GM19467 (cell line): ENCODE measurements around the gene DPP9.

ENCODE experiments used
- ATAC-seq: cut with Tn5 transposase; IDR thresholded peaks from one replicate; pipeline ENCODE4 v1.9.1; 2021; ENCODE audit warnings: mild to moderate bottlenecking, moderate library complexity; ENCODE audit not compliant: unreplicated experiment

The DPP9 gene

DNA sequence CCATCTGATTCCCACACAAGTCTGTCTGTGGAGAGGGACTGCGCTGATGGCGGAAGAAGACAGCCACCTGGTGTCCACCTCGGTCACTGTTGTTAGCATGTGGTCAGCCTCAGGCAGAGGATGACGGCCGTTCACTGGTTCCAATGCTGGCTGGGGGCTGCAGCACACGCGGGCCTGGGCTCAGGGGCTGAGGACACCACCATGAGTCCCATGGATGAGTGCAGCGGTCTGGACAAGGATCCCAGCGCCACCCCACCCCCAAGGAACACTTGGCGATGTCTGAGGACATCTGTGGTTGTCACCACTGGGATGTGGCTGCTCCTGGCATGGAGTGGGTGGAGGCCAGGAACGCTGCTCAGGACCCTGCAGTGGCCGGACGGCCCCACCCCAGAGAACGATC, 10.9 kb downstream of the DPP9 start:
- ATAC-seq = no peak

DNA sequence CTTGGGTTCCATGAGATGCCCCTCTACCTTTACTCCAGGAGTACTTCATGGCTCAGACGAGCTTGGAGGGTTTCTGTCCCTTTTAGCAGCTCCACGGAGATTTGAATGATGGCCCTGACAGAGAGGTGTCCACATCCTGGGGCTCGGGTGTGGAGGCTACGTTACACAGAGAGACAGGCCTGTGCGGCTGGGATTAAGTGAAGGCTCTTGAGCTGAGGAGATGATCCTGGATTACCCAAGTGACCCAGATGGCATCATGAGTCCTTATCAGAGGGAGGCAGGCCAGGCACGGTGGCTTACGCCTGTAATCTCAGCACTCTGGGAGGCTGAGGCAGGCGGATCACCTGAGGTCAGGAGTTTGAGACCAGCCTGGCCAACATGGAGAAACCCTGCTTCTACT, 12.4 kb downstream of the DPP9 start:
- ATAC-seq = no peak

DNA sequence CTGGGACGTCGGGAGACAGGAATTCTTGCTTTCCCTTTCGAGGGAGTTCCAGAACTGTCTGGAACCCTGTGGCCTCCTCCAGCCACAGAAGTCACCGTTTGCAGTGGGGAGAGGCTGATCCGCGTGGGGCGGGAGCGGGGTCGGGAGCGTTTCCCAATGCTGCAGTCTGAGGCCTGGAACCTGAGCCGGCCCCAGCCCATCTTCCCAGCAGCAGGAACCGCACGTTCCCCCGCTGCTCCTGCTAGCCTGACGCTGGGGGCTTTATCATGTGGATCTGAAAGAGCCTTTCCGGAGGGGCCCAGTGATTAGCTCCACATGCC, 13.4 kb downstream of the DPP9 start:
- ATAC-seq = no peak

DNA sequence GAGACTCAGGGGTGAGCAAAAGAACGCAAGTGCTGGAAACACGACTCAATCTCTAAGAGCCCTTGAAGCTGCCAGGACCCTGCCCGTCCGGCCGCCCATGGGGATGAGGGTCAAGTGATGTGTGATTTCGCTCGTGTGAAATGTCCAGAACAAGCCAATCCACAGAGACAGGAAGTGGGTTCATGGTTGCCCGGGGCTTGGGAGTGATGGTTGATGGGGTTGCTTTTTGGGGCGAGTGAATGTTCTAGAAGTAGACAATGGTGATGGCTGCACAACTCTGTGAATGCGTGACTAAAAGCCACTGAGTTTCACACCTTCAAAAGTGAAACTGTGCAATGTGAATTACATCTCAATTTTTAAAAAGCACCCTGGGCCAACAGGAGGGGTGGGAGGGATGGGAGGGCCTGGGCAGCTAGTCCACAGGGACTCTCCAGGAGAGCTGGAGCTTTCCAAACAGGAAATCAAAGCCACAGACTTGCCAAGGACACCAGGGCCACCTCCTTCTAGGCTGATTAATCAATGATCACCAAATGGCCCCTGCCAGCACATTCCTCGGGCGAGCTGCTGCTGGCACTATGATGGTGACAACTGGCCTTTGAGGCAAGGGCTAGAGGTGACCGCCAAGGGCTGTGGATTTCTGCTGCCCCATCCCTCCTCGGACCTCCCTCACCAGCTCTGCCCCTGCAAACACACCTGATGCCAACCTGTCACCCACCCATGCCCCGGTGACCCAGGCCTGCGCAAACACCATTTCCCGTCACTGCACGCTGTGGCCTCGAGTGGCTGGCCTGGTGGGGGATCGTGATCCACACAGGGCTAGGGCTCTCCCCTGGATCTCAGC, 14.0 kb downstream of the DPP9 start:
- ATAC-seq = no peak

DNA sequence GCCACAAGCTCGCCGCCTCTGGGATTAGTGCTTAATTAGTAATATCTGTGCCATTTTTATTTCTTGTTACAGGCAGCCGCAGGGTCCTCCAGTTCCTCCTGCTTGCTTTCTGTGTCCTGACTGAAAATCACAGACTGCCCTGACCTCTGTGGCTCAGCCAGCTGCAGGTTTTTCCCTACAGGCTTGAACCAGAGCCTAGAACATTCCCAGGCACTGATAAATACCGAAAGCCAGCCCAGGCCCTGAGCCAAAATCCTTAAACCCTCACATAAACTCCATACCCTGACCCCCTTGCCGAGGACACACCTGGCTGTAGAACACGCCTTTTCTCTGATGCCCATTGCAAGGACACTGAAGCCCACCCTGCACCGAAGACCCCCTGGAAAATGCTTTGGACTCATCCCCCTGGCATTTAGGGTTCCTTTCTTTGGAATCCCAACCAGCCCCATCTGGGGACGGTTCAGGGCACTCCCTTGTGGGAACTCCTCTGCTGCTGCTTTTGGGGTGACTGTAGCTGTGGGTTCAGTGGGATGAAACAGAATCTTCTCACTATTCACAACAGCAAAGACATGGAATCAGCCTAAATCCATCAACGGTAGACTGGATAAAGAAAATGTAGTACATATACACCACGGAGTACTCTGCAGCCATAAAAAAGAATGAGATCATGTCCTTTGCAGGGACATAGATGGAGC, 15.5 kb downstream of the DPP9 start:
- ATAC-seq = no peak

DNA sequence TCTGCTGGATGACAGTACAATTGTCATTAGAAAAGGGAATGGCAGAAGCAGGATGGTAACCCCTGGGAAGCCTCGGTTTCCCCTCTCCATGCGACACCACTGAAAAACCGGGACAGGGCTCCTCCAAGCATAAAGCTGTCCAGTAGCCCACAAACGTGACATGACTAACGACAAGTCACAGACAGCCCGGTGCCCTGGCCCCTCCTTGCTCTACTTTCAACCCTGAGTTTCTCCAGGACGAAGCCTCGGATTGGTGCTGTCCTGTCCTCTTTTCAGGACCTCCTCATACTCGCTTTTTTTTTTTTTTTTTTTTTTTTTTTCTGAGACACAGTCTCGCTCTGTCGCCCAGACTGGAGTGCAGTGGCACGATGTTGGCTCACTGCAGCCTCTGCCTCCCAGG, 16.3 kb downstream of the DPP9 start:
- ATAC-seq = no peak

DNA sequence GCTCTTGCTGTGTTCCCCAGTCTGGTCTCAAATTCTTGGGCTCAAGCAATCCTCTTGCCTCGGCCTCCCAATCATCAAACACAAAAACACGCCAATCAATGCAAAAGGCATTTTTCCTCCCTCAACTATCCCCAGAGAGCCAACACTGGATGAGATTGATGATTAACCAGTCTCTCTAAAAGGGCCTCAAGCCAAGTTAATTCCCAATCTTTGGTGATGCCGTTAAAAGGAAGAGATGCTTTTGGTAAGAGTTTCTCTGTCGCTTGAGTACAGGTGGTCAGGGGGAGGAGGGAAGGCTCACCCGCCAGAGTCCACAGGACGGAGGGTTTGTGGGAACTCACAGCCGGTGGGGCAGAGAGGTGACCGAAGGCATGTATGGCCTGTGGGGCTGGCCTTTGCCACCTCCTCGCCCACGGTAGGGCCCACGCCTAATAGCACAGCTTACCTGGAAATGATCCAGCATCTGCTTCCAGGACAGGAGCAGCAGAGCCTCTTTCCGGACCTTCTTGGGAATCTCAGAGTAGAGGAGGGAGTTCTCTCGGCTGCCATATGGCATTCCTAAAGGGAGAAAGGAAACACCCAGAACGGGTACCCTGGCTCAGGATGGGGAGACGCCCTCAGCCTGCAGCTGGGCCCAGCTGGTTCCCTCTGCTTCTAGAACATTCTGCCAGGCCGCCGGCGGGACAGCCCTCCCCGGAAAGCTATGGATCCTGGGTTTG, 18.1 kb downstream of the DPP9 start:
- no peak for ATAC-seq

DNA sequence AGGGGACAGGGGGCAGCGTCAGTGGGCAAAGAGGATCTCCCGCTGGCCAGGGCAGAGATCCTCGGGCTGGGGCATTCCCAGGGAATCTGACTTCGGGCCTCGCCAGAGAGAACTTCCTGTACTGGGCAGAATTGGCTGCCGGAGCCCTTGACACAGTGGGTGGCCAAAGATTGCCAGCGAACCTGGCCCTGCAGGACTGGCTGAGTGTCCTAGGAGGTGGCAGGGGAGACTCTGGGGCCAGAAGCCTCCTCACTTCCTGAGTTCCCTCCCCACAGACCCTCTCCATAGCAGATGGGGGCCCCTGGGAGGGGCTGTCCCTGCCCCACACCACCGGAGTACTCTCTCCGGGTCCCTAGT, 19.3 kb downstream of the DPP9 start:
- ATAC-seq = no peak

DNA sequence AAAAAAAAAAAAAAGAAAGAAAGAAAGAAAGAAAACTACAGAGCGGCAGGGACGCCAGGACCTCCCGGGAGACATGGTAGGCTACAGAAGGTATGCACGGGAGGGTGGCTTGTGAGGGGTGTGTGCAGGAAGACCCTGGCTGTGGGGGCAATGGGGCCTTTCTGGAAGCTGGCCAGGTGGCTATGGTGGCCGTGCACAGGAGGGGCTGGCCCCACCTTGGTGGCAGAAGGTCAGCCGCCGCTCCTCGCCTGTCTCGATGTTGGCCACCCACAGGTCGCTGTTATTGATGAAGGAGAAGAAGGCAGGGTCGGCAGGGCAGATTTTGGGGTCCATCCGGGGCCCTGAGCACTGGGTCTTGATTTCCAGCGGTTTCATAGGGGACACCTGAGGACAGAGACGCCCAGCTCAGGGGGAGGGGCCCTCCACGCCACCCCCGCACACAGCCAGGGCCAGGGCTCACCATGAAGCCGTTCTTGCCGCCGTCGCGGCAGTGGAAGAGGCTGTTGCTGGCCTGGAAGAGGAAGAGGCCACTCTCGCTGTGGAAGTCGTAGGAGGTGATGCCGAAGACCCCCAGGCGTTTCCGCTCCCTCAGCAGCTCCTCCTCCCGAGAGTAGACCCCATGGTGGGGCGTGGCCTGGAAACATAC, 19.8 kb downstream of the DPP9 start:
- no peak for ATAC-seq

DNA sequence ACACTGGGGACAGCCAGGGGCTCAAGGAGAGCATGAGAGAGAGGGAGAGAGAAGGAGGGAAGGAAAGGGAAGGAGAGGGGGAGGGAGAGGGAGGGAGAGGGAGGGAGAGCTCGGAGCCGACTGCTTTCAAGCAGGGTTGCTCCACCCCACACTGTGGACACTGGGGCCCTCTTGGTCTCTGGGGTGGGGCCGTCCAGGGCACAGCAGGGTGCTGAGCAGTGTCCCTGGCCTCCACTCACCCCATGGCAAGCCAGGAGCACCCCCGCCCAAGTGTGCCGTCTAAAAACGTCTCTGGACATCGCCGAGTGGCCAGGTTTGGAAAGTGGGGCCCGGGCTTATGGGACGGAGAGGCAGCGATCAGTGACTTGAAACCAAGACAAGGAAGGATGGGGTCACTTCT, 20.9 kb downstream of the DPP9 start:
- ATAC-seq = no peak

DNA sequence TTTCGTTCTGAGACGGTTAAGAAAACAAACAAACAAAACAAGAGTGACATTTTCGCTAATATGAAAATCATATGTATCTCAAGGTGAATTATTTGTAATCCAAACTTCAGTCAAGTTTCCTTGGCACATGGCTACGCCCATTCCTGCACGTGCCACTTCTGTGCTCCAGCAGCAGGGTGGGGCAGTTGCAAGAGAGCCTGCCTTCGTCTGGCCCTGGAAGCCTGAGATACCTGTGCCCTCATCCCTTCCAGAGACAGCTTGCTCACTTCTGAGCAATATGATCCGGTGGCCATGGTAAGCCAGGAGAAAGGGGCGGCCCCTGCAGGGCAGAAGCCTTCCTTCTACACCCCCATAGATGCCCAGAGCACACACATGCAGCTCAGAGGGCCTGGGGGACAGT, 22.1 kb downstream of the DPP9 start:
- no peak for ATAC-seq

DNA sequence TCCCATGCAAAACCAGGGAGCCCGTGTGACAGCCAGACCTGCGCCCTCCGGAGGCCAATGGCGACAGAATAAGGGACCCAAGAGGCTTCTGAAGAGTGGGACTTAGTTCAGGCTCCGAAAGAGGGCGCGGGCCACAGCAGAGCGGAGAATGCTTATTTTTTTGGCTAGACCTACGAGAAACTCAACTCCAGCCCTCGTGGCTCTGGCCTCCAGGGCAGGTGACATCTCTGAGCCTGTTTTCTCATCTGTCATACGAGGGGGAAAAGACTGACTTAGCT, 23.0 kb downstream of the DPP9 start:
- ATAC-seq = no peak

DNA sequence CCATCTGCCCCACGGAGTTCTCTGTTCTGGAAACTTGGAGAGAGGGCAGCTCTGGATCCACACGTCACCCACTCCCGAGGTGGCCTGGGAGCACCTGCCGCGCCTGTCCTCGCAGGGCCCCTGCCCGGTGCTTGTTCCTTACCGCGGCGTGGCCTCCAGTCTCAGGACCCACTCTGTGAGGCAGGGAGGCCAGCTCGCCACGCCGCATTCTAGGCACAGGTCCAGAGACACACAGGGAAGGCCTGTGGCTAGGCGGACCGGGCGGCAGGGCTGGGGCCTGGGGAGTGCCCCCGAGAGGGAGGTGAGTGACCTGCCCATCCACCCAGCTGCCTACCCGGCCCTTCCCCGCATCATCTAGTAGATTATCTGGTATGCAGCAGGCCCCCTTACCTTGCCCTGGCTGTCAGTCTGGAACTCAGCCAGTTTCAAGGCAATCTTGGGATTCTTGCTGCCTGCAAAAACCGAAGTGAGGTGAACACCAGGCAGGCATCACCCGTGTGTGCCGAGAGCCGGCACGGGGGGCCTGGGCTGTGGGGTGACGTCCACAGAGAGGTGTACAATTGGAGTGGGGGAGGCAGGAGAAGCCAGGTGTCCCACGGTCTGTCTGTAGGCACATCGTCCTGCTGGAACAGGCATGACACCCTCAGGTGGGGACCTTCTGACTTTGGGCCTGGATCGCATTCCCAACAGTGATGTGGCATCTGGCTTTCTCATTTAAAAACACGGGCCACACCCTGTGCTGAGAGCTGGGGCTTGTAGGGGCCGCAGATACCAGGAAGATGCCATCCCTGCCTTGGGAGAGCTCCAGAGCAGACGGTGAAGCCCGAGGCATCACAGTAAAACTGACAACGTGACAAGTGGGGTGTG, 23.6 kb downstream of the DPP9 start:
- ATAC-seq = no peak

DNA sequence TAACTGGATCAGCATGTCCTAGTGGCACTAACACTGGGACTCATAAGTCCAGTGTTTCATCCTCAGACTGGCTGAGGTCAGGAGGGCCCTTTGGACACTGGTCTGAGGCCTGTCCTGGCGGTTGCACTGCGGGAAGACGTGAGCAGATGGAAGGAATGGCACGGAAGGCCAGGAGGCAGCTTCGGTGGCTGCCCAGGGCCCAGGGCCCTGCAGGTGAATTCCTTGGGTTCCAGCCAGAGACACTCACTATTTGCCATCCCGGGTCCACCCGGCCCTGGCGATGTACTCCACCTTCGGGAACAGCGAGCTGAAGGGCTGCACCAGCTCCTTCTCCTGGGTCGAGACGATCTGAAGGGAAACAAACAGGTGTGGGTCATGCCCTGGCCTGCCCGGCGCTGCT, 26.3 kb downstream of the DPP9 start:
- ATAC-seq = no peak

DNA sequence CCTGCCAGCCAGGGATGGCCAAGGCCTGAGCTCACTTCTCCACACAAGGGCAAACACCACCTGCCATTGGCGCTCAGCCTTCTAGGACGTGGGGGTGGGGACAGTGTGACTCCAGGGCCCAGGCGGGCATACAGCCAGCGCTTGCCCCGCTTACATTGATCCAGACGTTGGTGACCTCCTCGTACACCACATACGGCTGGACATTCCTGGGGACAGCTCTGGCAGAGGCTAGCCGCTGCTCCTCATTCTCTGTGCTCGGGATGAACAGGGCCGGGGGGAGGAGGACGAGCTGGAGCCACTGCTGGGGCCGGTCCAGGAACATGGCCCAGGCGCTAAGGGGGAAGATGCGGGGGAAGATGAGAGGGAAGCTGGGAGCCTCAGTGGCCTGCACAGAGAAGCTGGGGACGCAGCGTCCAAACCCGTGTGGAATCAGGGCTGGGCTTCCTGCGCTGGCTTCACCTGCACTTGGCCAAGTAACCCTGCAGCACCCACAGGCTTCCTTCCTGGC, 28.4 kb downstream of the DPP9 start:
- ATAC-seq = no peak

DNA sequence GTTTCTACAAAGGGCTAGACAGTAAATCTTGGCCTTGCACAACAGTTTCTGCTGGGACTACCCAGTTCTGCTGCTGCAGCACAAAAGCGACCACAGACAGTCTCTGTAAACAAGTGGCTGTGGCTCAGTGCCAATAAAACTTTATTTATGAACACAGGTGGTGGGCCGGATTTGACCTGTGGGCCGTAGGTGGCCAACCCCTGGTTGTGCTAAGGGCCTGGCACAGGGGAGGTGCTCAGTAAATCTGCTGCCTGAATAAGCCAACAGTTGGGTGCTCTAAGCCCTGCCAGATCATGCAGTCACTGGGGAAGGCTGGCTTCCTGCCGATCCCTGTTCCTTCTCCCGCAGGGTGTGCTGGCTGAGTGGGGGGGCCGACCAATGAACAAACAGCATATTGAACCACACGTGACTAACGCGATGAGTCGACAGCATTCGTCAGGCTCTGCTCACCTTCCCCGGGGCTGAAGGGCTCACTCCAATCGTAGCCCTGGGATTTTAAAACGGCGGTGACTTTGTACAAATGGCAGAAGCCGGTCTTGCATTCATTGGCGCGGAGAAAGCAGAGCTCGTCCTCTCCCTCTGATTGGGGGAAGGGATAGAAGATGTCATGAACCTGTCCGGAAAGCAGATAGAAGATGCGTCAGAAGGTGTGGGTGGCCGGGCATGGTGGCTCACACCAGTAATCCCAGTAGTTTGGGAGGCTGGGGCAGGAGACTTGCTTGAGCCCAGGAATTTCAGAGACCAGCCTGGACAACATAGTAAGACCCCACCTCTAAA, 29.2 kb downstream of the DPP9 start:
- no peak for ATAC-seq

DNA sequence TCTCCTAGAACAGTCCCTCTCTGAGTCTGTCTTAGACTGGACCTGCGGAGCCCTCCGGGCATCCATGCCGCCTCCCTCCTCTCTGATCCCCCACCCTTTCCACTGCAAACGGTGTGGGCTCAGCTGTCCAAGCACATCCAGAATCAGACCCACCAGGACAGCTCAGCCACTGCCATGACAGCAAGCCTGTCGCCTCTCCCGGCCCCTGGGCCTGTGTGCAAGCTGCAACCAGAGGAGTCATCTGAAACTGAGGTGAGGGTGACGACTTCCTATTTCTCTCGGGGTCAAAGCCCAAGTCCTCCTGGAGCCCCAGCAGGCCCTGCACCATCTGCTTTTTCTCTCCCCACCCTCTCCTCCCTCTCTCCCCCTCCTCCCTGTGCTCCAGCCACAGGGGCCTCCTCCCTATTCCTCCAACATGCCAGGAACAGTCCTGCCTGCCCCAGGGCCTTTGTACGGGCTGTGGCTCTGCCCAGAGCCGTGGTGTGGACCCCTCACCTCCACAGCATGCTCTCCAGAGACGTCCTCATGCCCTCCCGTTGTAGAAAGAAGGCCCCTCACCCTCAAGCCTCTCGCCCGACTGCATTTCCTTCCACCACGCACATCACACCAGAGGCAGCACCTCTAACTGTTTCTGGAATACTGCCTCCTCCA, 30.0 kb downstream of the DPP9 start:
- ATAC-seq = no peak

DNA sequence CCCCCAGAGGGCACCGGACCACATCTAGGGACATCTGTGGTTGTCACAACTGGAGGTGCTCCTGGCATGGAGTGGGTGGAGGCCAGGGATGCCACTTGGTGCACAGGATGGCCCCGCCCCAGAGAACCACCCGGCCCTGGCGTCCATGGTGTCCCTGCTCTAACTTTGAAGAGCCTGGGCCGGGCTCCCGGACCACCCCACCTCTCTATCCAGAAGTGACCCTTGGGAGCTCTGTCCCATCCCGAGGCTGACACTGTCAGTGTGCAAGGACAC, 30.6 kb downstream of the DPP9 start:
- ATAC-seq = no peak

DNA sequence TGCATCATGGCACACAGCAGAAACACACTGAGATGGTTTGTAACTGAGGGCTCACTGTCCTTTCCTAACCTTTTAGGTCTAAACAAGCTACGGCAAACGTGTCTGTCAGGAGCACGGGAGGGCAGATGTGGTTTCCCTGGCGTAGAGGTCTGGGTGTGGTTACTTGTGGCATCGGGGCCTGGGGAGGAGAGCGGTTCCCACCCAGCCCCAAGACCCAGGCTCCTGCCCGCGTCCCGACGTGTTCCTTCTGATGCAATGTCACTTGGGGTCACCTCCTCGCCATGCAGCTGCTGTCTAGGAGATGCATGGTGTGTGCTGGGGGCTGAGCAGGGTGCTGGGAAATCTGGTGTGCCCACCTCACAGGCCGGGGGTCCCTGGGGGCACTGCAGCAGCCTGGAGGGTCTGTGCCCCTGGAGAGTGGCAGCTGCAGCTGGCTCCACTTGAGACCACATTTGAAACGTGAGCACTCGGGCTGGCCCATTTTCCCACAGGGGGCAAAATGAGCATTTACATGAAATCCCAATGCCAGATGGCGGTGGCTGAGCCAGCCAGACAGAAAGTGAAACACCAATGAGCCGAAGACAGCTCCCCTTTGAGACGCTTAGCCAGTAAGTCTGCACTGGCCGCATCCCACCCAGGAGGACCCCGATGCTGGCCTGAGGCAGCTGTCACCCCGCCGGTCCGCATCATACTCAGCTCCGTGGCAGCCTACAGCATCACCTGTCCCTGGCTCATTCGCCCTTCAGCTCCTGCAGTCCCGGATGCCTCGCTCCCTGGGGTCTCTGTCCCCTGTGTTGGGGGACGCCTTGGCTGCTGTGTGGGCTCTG, 31.2 kb downstream of the DPP9 start:
- no peak for ATAC-seq
